Endometrium (tissue), 2 donors: Measurements from ENCODE around the gene KCNH1.
"Not testable (repeated sequence)": the region's sequence is repeated elsewhere in the genome, so short reads cannot be mapped to it uniquely, and the experiment has no call there.

ENCODE experiments used
- FAIRE-seq: peaks from 2 replicates; lab custom pipeline; 2012; peaks lifted over from hg19 to GRCh38; lab: Jason Lieb, UNC
- donor health status: control.
- donor health status: control.

KCNH1 gene

GRCh38 chr1:211099393-211099792, 34.6 kb downstream of the KCNH1 start:
- FAIRE-seq = no peak

GRCh38 chr1:211095381-211095780, 38.6 kb downstream of the KCNH1 start:
- no peak for FAIRE-seq

- no peak for FAIRE-seq
Observed at GRCh38 chr1:211092955-211093354, 41.0 kb downstream of the KCNH1 start.

- FAIRE-seq = no peak
Observed at GRCh38 chr1:211091867-211092266, 42.1 kb downstream of the KCNH1 start.

- FAIRE-seq = no peak
Observed at GRCh38 chr1:211089536-211089935, 44.4 kb downstream of the KCNH1 start.

- FAIRE-seq = no peak
Observed at GRCh38 chr1:211088156-211088555, 45.8 kb downstream of the KCNH1 start.

GRCh38 chr1:211082824-211083223, 51.1 kb downstream of the KCNH1 start:
- no peak for FAIRE-seq

GRCh38 chr1:211081447-211081846, 52.5 kb downstream of the KCNH1 start:
- FAIRE-seq = not testable (repeated sequence)

GRCh38 chr1:211068976-211069375, 65.0 kb downstream of the KCNH1 start:
- FAIRE-seq = no peak

GRCh38 chr1:211066781-211067384, 67.1 kb downstream of the KCNH1 start:
- no peak for FAIRE-seq

- not testable (repeated sequence) for FAIRE-seq
Observed at GRCh38 chr1:211041838-211042237, 92.1 kb downstream of the KCNH1 start.

GRCh38 chr1:211037095-211037494, 96.9 kb downstream of the KCNH1 start:
- FAIRE-seq = no peak

GRCh38 chr1:211036381-211037060, 97.4 kb downstream of the KCNH1 start:
- FAIRE-seq = no peak

GRCh38 chr1:211035821-211036380, 98.0 kb downstream of the KCNH1 start:
- FAIRE-seq = no peak

GRCh38 chr1:211033921-211034525, 99.9 kb downstream of the KCNH1 start:
- FAIRE-seq = no peak

GRCh38 chr1:211024901-211025300, 109.0 kb downstream of the KCNH1 start:
- no peak for FAIRE-seq

- FAIRE-seq = no peak
Observed at GRCh38 chr1:211019266-211019665, 114.7 kb downstream of the KCNH1 start.

- FAIRE-seq = no peak
Observed at GRCh38 chr1:211018690-211019089, 115.3 kb downstream of the KCNH1 start.

GRCh38 chr1:211017075-211017718, 116.8 kb downstream of the KCNH1 start:
- no peak for FAIRE-seq

- FAIRE-seq = no peak
Observed at GRCh38 chr1:211014275-211014674, 119.7 kb downstream of the KCNH1 start.

- FAIRE-seq = no peak
Observed at GRCh38 chr1:211013346-211014240, 120.4 kb downstream of the KCNH1 start.

GRCh38 chr1:211011128-211011527, 122.8 kb downstream of the KCNH1 start:
- not testable (repeated sequence) for FAIRE-seq
